CD4-positive, alpha-beta T cell treated with Interleukin-1 beta for 1 hour (primary cell): ENCODE measurements around the gene ATP2A3.
A peak's percentile ranks its signal among the peaks of the same experiment; 100 is the strongest.
"Not testable (repeated sequence)": the region's sequence is repeated elsewhere in the genome, so short reads cannot be mapped to it uniquely, and the experiment has no call there.

Experiments
- DNase-seq, 2 donors: peaks; one replicate each; pipeline ENCODE4 v3.0.0-alpha.2; 2020 to 2022

Gene ATP2A3

DNA sequence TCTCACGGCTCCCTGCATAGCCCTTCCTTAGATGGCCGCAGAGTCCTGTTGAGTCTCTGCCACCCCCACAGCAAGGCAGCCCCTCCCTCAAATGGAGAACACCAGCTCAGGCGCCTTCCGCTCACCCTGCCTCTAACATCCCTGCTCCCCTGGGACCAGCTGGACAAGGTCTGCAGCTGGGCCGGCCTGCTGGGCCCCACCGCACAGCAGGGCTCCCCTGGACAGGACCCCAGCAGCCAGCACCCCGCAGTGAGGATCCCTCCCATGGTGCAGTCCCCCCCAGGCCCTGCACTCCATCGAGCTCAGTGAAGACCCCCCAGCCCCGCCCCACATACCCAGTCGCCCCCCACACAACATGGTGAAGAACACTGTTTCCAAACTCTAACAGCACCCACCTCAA, 10.2 kb downstream of the ATP2A3 start:
- no peak for DNase-seq

GRCh38 chr17:3953542-3953941, 10.7 kb downstream of the ATP2A3 start:
- no peak for DNase-seq

GRCh38 chr17:3952186-3952585, 12.1 kb downstream of the ATP2A3 start:
- no peak for DNase-seq

DNA sequence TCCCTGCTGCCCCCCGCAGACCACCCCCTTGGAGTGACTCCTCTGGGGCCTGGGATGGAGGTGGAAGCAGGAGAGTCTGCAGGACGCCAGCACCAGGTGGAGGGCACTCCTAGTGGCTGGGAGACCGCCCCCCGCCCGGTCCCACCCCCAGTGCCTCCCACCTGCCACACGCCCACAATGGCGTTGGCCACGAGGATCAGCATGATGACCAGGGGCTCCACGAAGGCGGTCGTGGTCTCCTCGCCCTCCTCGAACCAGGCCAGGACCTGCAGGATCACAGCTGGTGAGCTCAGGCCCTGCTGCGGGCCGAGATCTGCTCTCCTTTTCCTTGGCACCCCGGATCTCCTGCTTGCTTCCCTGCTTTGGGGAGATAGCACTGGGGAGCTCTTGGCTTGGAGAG, 12.8 kb downstream of the ATP2A3 start:
- DNase-seq: no peak

DNA sequence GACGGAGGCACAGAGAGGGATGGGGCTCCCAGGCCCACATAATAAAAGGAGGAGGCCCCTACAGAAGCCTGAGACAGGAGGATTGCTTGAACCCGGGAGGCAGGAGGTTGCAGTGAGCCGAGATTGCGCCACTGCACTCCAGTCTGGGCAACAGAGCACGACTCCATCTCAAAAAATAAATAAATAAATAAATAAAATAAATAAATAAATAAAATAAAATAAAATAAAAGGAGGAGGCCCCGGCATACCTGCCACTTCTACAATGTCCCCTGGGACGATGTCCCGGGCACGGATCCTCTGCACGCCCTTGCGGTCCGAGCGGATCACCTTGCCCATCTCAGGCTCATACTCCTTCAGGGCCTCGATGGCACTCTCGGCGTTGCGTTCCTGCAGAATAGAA, 13.2 kb downstream of the ATP2A3 start:
- DNase-seq: no peak

DNA sequence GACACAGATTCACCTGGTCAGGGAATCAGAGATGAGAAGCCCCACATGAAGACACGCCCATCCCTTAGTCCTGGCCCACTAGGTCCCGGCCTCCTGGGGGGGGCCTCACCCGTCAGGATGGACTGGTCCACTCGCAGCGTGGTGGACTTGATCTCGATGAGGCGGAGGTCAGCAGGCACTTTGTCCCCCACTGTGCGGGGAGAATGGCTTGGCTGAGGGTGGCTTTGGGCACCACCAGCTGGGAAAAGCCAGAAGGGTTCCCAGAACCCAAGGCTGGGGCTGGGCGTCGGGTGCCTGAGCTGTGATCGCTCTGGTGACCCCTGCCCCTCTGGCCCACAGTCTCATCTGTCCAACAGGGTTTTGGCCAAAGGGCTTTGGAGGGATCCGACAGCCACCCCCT, 13.7 kb downstream of the ATP2A3 start:
- no peak for DNase-seq

DNA sequence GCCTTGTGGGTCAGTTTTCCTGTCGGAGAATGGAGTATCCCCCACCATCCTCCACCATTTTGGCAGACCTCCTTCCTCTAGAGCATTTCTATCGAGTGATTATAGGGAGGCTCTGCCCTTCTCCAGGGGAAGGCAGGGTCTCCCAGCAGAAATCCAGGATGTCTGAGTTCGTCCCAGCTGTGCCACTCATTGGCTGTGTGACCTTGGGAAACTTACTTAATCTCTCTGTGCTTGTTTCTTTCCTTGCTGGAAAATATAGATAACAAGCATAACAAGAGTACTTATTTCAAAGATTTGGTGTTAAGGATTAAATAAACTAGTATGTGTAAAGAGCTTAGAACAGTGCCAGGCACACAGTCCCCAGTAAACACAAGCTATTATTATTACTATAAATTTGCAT, 14.8 kb downstream of the ATP2A3 start:
- DNase-seq: no peak

- DNase-seq: not testable (repeated sequence)
Measured at GRCh38 chr17:3948551-3948950, 15.7 kb downstream of the ATP2A3 start.

- DNase-seq: no peak
Measured at GRCh38 chr17:3947318-3947810, 16.9 kb downstream of the ATP2A3 start.

GRCh38 chr17:3946711-3947235, 17.5 kb downstream of the ATP2A3 start:
- no peak for DNase-seq

- DNase-seq: peak in 1 of 2 donors; percentile 49
Measured at GRCh38 chr17:3944485-3945388, 19.5 kb downstream of the ATP2A3 start.

GRCh38 chr17:3943240-3943891, 20.9 kb downstream of the ATP2A3 start:
- DNase-seq: no peak

DNA sequence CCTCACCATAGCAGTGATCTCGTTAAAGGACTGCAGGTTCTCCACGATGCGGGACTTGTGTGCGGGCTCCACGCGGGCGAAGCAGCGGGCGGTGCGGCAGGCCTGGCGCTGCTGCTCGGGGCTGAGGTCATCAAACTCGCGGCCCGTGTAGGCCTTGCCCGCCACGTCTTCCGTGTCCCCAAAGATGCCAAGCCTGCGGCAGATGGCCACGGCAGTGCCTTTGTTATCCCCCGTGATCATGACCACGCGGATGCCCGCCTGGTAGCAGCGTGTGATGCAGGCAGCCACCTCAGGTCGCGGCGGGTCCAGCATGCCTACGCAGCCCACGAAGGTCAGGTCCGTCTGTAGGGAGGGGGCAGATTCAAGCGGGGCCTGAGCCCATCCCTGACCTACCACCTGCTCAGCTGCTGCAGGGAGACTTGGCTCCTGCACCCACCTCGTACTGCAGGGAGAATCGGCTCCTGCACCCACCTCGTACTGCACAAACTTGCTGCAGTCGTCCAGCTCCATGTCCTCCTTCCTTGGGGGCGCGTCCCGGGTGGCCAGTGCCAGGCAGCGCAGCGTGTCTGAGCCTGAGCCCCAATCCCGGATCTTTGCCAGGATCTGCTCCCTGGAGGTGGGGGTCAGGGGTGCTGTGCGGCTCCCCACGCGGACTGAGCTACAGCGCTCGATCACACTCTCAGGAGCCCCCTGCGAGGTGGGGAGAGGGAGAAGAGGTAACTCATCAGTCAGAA, 23.1 kb downstream of the ATP2A3 start:
- no peak for DNase-seq

DNA sequence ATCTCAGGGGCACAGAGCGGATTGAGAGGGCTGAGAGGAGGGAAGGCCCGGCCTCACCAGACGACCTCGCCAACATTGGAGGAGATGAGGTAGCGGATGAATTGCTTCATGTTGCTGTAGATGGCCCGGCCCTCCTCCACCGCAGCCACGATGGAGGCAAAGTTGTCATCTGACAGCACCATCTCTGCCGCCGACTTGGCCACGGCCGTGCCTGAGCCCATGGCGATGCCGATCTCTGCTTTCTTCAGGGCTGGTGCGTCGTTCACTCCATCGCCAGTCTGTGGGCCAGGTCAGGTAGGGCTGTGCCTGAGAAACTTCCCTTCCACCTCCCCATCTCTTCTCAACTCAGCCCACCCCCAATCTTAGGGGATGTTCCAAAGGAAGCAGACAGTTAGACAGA, 26.9 kb downstream of the ATP2A3 start:
- no peak for DNase-seq

- no peak for DNase-seq
Measured at GRCh38 chr17:3935825-3936355, 28.3 kb downstream of the ATP2A3 start.

GRCh38 chr17:3935140-3935542, 29.1 kb downstream of the ATP2A3 start:
- peak; percentile 33 to 62 for DNase-seq

DNA sequence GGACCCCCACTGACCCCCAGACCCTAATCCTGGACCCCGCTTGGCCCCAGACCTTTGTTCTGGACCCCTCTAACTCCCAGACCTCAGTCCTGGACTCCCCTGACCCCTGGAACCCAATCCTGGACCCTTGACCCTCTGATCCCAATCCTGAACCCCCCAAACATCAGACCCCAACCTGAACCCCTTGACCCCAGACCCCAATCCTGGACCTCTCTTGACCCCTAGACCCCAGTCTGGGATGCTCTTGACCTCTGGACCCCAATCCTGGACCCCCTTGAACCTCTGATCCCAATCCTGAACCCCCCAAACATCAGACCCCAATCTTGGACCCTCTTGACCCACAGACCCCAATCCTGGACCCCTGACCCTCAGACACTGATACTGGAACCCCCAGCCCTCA, 34.5 kb downstream of the ATP2A3 start:
- DNase-seq: no peak

DNA sequence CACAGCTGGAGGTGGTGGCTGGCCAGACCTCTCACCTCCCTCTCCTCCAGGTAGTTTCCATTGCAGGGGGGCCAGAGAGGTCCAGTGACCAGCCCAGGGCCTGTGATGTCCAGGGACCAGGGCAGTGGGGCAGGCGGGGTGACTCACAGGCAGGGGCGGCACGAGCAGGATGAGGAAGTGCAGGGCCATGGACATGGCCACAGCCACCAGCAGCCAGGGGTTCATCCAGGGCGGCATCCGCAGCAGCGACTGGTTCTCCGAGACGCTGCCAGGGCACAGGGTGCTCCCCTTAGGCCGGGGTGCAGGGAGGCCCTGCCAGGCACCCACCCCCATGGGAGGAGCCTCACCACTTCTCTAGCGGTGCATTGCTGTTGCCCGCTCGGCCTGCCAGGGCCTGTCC, 35.1 kb downstream of the ATP2A3 start:
- no peak for DNase-seq

DNA sequence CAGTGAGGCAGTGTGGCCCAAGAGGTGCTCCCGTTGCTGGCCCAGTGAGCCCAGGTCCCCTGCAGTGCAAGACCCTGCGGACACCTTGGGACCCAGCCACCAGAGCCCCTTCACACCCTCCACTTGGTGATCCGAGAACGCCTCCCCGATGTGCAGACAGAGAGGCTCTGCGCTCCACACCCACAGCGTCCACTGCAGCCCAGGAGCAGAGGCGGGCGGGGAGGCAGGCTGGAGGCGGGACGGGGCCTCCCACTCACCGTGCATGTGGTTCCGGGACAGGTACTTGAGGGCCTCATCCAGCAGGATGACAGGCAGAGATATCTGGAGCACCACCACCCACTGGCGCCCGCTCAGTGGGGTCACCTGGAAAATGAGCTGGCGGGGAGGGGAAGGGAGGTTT, 35.8 kb downstream of the ATP2A3 start:
- no peak for DNase-seq

- DNase-seq: no peak
Measured at GRCh38 chr17:3927628-3928340, 36.5 kb downstream of the ATP2A3 start.

- no peak for DNase-seq
Measured at GRCh38 chr17:3926860-3927627, 37.2 kb downstream of the ATP2A3 start.
